GM12872 (cell line): Measurements from ENCODE around the gene GTF2H3.

Experiments used
- CTCF ChIP-seq: IDR thresholded peaks from 3 replicates; pipeline ENCODE4 v1.5.1; 2011; ENCODE audit warnings: low read depth, mild to moderate bottlenecking, low read length, moderate library complexity; ENCODE audit not compliant: insufficient read depth

The GTF2H3 gene

DNA sequence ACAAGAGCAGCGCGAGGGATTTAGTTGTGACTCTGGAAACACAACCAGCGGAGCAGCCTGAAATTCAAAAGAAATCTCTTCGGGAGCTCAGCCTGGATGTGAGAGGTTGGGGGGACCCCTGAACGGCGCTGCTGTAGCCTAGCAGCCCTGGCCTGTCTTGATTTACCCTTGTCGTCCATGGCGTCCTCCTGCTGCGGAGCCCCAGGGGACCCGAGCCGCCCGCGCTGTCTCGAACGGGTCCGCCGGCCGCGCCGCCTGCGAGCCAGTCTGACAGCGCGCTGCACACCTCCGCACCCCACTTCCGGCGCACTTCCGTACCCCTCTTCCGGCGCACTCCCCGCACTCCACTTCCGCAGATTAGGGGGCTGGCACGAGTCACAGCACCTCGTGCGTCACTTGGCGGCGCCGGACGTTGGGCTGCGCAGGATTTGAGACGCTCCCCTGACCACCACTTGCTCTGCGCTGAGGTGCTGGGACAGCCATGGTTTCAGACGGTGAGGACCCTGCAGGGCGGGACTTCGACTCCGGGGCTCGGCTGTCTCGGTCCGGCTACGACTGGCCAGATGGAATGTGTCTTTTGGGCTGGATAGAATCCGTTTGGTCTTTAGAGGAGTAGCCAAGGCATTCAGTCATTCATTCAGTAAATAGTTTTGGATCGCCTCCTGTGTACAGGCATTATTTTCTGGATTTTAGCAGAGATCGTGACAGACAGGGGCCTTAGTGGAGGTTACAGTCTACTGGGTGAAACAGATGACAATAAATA, at the start of gene GTF2H3, which contains the start of gene EIF2B1:
Gene GTF2H3, plus strand, starts transcription at position 451 of the 763 bp plus-strand sequence. Its CDS starts 31 bp downstream, at position 482.
Gene EIF2B1, minus strand, starts transcription at position 308 of the 763 bp plus-strand sequence. Its CDS starts 129 bp downstream, at position 179.
- TF ChIP-seq CTCF = no peak

DNA sequence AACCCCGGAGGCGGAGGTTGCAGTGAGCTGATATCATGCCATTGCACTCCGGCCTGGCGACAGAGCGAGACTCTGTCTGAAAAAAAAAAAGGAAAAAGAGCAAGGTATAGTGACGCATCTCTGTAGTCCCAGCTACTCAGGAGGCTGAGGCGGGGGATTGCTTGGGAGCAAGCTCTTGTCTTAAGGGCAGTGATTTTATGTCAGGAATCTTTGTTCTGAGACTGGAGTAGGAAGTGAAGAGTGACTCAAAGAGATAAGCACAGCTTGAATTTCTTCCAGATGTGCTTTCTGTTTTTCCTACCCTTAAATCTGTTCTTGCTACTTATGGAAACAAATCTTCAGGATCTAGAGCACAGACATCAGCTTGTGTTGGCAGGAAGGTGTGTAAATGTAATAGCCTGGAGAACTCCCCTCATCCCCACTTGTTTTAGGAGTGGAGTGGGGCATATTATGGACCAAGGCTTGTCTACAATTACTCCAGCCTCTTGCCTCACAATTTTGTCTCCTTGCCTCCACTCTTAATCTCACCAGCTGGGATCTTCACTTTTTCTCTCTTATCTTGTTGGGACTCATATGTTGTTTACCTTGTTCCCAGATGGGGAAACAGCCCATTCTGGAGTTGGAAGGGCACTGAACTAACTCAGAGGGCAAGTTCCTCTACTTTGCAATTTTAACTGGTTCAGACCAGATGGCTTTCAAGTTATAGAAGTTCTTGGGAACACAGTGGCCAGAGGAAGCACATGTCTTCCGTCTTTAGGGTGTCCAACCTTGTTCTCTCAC, 41.7 kb upstream of the GTF2H3 start:
- no peak for TF ChIP-seq CTCF

DNA sequence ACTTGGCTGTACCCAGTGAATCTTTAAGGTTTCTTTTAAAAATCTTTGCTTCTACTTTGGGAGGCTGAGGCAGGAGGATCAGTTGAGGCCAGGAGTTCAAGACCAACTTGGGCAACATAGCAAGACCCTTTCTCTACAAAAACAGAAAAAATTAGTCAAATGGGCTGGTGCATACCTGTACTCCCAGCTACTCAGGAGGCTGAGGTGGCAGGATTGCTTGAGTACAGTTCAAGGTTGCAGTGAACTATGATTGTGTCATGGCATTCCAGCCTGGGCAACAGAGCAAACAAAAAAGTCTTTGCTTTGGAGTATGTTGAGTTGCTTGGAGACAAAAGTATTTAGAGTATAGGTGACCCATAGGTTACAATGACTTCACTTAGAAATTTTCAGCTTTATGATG, 37.9 kb upstream of the GTF2H3 start:
- TF ChIP-seq CTCF = no peak

- TF ChIP-seq CTCF = no peak
These were observed 36.5 kb upstream of the GTF2H3 start for GRCh38 chr12:123597100-123597499.

DNA sequence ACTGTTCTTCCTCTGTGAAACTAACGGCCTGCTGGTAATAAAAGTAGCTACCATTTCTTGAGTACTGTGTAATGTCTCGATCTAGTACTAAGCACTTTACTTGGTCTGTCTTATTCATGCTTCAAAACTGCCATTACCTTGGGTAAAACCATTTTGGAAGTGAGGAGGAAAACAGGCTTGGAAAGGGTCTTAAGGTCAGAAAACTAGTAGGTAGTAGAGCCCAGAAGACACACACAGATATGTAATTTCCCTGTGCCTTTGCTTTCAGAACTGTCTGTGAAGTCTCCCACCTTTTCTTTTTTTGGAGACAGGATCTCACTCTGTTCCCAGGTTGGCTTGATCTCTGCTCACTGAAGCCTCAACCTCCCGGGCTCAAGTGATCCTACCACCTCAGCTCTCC, 35.1 kb upstream of the GTF2H3 start:
- no peak for TF ChIP-seq CTCF

DNA sequence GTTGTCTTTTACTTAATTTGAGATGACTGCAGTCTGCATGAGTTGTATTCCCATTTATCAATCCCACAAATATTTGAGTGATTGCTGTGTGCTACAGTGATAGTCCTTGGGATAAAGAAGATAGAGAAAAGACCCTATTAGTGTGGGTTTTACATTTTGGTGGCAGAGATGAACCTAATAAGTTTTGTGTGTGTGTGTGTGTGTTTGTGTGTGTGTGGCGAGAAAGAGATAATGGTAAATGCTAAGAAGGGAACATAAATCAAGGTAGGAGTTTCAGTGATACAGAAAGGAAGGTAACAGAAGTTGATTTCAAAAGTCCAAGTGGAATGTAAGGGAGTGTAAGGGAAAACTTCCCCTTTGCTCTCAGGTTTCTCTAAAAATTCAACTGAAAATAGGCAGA, 34.3 kb upstream of the GTF2H3 start:
- TF ChIP-seq CTCF = no peak

DNA sequence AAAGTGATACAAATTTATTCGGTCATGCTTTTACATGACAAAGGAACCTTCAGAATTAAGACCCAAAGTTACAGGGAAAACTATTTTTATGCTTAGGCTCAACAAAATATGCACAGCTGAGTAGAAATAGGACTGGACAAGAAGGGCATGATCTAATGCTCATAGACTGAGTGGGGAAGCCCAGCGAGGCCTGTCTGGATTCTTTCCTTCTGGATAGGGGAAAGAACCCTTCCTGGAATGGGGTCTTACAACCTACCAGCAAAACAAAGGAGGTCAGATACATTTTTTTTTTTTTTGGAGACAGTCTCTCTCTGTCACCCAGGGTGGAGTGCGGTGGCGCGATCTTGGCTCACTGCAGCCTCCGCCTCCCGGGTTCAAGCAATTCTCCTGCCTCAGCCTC, 33.9 kb upstream of the GTF2H3 start:
- TF ChIP-seq CTCF = no peak
